GM12801 (cell line): ENCODE results near the gene LRPAP1.

ENCODE experiments used
- CTCF ChIP-seq: IDR thresholded peaks from one replicate; pipeline ENCODE4 v1.5.1; 2011; ENCODE audit warnings: control low read depth; ENCODE audit not compliant: insufficient read length; ENCODE audit errors: extremely low read depth

LRPAP1 gene

GRCh38 chr4:3531318-3531878 is 824 bp downstream of the LRPAP1 start:
- TF ChIP-seq CTCF, result no peak

GRCh38 chr4:3530663-3531254 is 1.5 kb downstream of the LRPAP1 start:
- TF ChIP-seq CTCF, result no peak

GRCh38 chr4:3530051-3530450 is 2.2 kb downstream of the LRPAP1 start:
- no peak for TF ChIP-seq CTCF

- TF ChIP-seq CTCF, result no peak
Measured at GRCh38 chr4:3529363-3529762, 2.9 kb downstream of the LRPAP1 start.

DNA sequence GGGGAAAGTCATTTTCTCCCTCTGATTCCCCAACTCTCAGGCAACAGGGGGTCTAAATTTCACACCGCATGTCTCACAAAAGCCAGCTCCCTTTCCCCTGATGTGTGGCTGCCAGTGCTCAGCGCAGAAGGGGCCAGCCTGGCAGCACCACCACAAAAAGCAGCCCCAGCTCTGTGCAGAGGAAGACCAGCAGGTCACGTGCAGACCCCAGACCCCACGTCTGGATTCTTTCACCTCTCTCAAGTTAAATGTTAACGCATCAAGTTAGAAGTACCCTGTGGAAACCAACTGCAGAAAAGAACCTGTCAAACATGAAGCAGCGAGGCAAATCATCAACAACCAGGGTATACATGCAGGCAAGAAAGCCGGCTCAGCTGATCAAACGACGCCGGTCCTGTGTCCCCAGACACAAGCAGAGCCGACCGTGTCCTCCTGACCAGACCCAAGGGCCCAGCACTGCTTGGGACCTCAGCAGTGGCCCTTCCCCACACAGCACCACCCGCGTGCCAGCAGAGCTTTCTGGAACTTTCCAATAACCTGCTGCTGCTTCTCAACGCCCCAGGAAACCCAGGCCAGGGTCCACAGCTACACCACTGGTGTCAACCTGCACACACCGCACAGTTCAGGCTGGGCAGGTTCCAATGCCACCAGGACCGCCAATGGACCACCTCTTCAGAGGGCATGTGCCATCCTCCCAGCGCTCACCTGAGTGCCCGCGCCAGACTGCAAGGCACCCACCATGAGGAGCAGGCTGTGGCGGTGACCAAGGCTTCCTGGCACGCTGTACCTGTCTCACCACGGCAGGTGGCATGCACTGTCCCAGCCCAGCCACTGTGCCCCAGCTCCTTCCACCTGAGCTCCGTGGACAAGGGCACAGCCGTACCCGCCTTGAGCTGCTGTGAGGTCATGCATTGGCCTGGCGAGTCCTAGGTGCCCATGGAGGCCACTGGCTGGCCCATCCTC is 4.0 kb downstream of the LRPAP1 start:
- TF ChIP-seq CTCF, result no peak

GRCh38 chr4:3527101-3527913 is 4.9 kb downstream of the LRPAP1 start:
- TF ChIP-seq CTCF, result no peak

DNA sequence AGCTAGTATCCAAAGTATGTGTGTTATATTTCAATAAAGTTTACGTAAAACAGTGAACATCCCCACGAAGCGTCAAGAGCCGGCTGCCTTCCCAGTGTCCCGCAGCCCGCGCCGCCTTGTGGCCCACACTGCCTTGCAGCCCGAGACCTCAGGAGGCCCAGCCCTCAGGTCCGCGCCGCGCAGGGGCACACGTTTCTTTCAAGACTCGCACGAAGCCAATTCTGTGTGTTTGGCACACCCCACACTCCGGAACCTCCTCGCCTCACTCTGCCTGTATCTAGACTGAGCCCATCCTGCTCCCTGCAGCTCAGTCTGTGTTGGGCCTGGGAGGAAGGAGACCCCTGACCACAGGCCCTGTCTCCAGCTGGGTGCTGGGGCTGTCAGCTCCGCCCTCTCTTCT is 5.8 kb downstream of the LRPAP1 start:
- no peak for TF ChIP-seq CTCF
